C1 segment of cervical spinal cord (tissue), 14 donors: ENCODE data around the gene RIC8A.
"Not testable (repeated sequence)": the region's sequence is repeated elsewhere in the genome, so short reads cannot be mapped to it uniquely, and the experiment has no call there.

Experiments used
- DNase-seq, 14 donors: peaks; one replicate each; lab custom pipeline; 2025; lab: John Stamatoyannopoulos, UW

The RIC8A gene

GRCh38 chr11:217704-218103, 10.2 kb downstream of the RIC8A start:
- no peak for DNase-seq

- no peak for DNase-seq
Measured at GRCh38 chr11:218815-219593, 11.5 kb downstream of the RIC8A start.

- not testable (repeated sequence) for DNase-seq
Measured at GRCh38 chr11:220641-221215, 13.2 kb downstream of the RIC8A start.

- DNase-seq: no peak
Measured at GRCh38 chr11:221539-221938, 14.0 kb downstream of the RIC8A start.

GRCh38 chr11:221998-222789, 14.7 kb downstream of the RIC8A start:
- DNase-seq: no peak

GRCh38 chr11:223026-223789, 15.7 kb downstream of the RIC8A start:
- no peak for DNase-seq

GRCh38 chr11:223884-224283, 16.4 kb downstream of the RIC8A start:
- DNase-seq: no peak

- DNase-seq: no peak
Measured at GRCh38 chr11:224424-224823, 16.9 kb downstream of the RIC8A start.

GRCh38 chr11:225734-226453, 18.4 kb downstream of the RIC8A start:
- no peak for DNase-seq

GRCh38 chr11:227824-228379, 20.4 kb downstream of the RIC8A start:
- DNase-seq: no peak

GRCh38 chr11:230431-230830, 22.9 kb downstream of the RIC8A start:
- no peak for DNase-seq

- no peak for DNase-seq
Measured at GRCh38 chr11:232783-233565, 25.5 kb downstream of the RIC8A start.

- DNase-seq: no peak
Measured at GRCh38 chr11:235180-235579, 27.7 kb downstream of the RIC8A start.

GRCh38 chr11:235609-235996, 28.1 kb downstream of the RIC8A start:
- no peak for DNase-seq

GRCh38 chr11:235997-236773, 28.7 kb downstream of the RIC8A start, which contains the start of gene SIRT3:
Gene SIRT3, minus strand, starts transcription at chr11:236342. Its CDS starts 14 bp downstream, at chr11:236328.
- peak; percentile 10 to 87 (median 79) for DNase-seq

GRCh38 chr11:236774-237767, 29.6 kb downstream of the RIC8A start, which contains the start of gene PSMD13:
Gene PSMD13, plus strand, starts transcription at chr11:236976. Its CDS starts 74 bp downstream, at chr11:237050.
- DNase-seq: peak; percentile 17 to 88 (median 79)

GRCh38 chr11:238346-238745, 30.8 kb downstream of the RIC8A start:
- DNase-seq: not testable (repeated sequence)

GRCh38 chr11:240315-240714, 32.8 kb downstream of the RIC8A start:
- DNase-seq: no peak
